Tibial nerve (tissue), 4 donors: ENCODE data around the gene NAA25. TPM values are rescaled to one million over a fixed set of nuclear protein-coding genes. Genes with fewer than 3 reads are reported as not detected.

ENCODE experiments used
- DNase-seq, 2 donors: peaks; one replicate each; pipeline ENCODE4 v3.0.0-alpha.2; 2019; ENCODE audit warnings: low spot score in 2 of 2
- H3K27ac ChIP-seq, 4 donors: fragments of 200-600 bp; sonication (generic) in 3 of 4; one replicate each; pipeline ENCODE4 v1.5.1; 2017 to 2019; ENCODE audit warnings: mild to moderate bottlenecking in 1 of 4
- H3K27me3 ChIP-seq, 2 donors: fragments of 200-600 bp; sonication (generic) in 1 of 2; one replicate each; pipeline versions ENCODE4 v1.5.1 to v1.6.0; 2017 to 2019
- H3K36me3 ChIP-seq, 3 donors: fragments of 200-600 bp; sonication (generic); one replicate each; pipeline ENCODE4 v1.5.1; 2018 to 2019
- H3K4me1 ChIP-seq, 4 donors: fragments of 200-600 bp; sonication (generic) in 3 of 4; one replicate each; pipeline ENCODE4 v1.5.1; 2017 to 2019
- H3K4me3 ChIP-seq, 4 donors: fragments of 200-600 bp; sonication (generic) in 3 of 4; one replicate each; pipeline ENCODE4 v1.5.1; 2017 to 2019; ENCODE audit warnings: mild to moderate bottlenecking in 1 of 4, moderate library complexity in 1 of 4
- H3K9me3 ChIP-seq, 4 donors: fragments of 200-600 bp; sonication (generic) in 3 of 4; one replicate each; pipeline ENCODE4 v1.5.1; 2017 to 2019
- EP300 ChIP-seq, 2 donors: sonication (generic); formaldehyde crosslinking; IDR thresholded peaks; one replicate each; pipeline ENCODE4 v1.6.1; 2017; ENCODE audit warnings: antibody characterized with exemption in 2 of 2, mild to moderate bottlenecking in 1 of 2
- POLR2A ChIP-seq, 2 donors: fragments of 450-650 bp; IDR thresholded peaks; one replicate each; pipeline ENCODE4 v1.6.1; 2017; ENCODE audit warnings: antibody characterized with exemption in 2 of 2, mild to moderate bottlenecking in 2 of 2, moderate library complexity in 2 of 2
- WGBS, 2 donors: methylation state at CpG; one replicate each; pipeline ENCODE4 v1.1.5; 2018; 5-methylcytosine and 5-hydroxymethylcytosine counted together
- small RNA-seq: library from RNA; depleted of rRNA; stranded (forward); fragments of <200 nt; gene quantifications from one replicate; pipeline ENCODE3, GENCODE V24; 2016
- total RNA-seq, 4 donors: library from RNA; depleted of rRNA; stranded (reverse); fragments of >200 nt; gene quantifications; one replicate each; pipeline ENCODE4 v1.1.0, GENCODE V29; 2016
- TF ChIP-seq, protein P1 (sequence below), 5 experiments: fragments of 200-600 bp in 3 of 5; fragments of 450-650 bp in 2 of 5; sonication (generic) in 3 of 5; IDR thresholded peaks; one replicate each; pipeline ENCODE4 v1.5.1; 2016 to 2019; ENCODE audit warnings: antibody characterized with exemption in 5 of 5, mild to moderate bottlenecking in 3 of 5, moderate library complexity in 2 of 5

The NAA25 gene
- total RNA-seq, 4 donors from 2014 or later, result 22.7 to 40.4 (median 34.2) TPM

DNA sequence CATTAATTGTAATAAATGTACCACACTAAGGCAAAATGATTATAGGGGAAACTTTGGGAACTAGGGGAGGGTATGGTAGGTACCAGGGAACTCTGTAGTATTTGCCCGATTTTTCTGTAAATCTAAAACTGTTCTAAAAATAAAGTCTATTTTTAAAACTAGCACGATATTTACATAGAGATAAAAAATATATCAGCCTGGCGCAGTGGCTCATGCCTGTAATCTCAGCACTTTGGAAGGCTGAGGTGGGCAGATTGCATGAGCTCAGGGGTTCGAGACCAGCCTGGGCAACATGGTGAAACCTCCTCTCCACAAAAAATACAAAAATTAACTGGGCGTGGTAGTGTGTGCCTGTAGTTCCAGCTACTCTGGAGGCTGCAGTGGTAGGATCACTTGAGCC is 128.0 kb downstream of the NAA25 start:
- TF ChIP-seq POLR2A (IDR thresholded peaks at IDR 0.05) (no peak), EP300 (IDR thresholded peaks at IDR 0.05) (no peak)
- TF ChIP-seq, protein P1, sequence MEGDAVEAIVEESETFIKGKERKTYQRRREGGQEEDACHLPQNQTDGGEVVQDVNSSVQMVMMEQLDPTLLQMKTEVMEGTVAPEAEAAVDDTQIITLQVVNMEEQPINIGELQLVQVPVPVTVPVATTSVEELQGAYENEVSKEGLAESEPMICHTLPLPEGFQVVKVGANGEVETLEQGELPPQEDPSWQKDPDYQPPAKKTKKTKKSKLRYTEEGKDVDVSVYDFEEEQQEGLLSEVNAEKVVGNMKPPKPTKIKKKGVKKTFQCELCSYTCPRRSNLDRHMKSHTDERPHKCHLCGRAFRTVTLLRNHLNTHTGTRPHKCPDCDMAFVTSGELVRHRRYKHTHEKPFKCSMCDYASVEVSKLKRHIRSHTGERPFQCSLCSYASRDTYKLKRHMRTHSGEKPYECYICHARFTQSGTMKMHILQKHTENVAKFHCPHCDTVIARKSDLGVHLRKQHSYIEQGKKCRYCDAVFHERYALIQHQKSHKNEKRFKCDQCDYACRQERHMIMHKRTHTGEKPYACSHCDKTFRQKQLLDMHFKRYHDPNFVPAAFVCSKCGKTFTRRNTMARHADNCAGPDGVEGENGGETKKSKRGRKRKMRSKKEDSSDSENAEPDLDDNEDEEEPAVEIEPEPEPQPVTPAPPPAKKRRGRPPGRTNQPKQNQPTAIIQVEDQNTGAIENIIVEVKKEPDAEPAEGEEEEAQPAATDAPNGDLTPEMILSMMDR (IDR thresholded peaks at IDR 0.05), result no peak
- DNase-seq, result no peak
- 91 to 95% methylated on average over 5 of the region's 5 CpGs for WGBS, 2 donors
- no peak overlapping the region for H3K27ac ChIP-seq
- no peaks in the 10 kb centered on the region for H3K4me1 ChIP-seq
- H3K9me3 ChIP-seq, result no peaks in the 10 kb centered on the region
- H3K36me3 ChIP-seq, result peaks cover 0 to 18% (median 0%) of the 10 kb centered on the region in 3 donors
- H3K4me3 ChIP-seq, result no peak overlapping the region
- no peaks in the 10 kb centered on the region for H3K27me3 ChIP-seq

- DNase-seq, result no peak
Observed at GRCh38 chr12:111978545-111978944, 130.0 kb downstream of the NAA25 start.

GRCh38 chr12:111976860-111977259 is 131.7 kb downstream of the NAA25 start:
- Histone ChIP-seq H3K4me1 (no peaks in the 10 kb centered on the region), H3K9me3 (no peaks in the 10 kb centered on the region), H3K36me3 (peaks cover 0 to 23% (median 0%) of the 10 kb centered on the region in 3 donors), H3K27me3 (no peaks in the 10 kb centered on the region), H3K4me3 (no peak overlapping the region), H3K27ac (no peak overlapping the region)
- TF ChIP-seq, protein P1 (IDR thresholded peaks at IDR 0.05), result no peak
- no peak for TF ChIP-seq POLR2A (IDR thresholded peaks at IDR 0.05)
- no peak for TF ChIP-seq EP300 (IDR thresholded peaks at IDR 0.05)
- DNase-seq, result no peak

More at GRCh38 chr12:111978545-111978944, 130.0 kb downstream of the NAA25 start:
- no peaks in the 10 kb centered on the region for H3K27me3 ChIP-seq
- H3K27ac ChIP-seq, result no peak overlapping the region
- no peaks in the 10 kb centered on the region for H3K9me3 ChIP-seq
- no peak overlapping the region for H3K4me3 ChIP-seq
- no peaks in the 10 kb centered on the region for H3K4me1 ChIP-seq
- H3K36me3 ChIP-seq, result peaks cover 0 to 17% (median 0%) of the 10 kb centered on the region in 3 donors
- TF ChIP-seq POLR2A (IDR thresholded peaks at IDR 0.05) (no peak), EP300 (IDR thresholded peaks at IDR 0.05) (no peak)
- TF ChIP-seq, protein P1 (IDR thresholded peaks at IDR 0.05), result no peak

Small RNAs within 50 kb of the gene (small RNA-seq; reads per million reads assigned to genes)
- 0.28 reads per million for gene AC004024.1
- gene MIR3657, result not detected
- gene RF00019, result not detected

Other genes with a start within 250 kb of the NAA25 start
- gene TMEM116, start 95.6 kb downstream of the NAA25 start, total RNA-seq, result 10 to 100 TPM in 3 of 4 donors, 1 to 10 TPM in 1; 6.9 to 18.1 (median 14.4) TPM
- 10 to 100 TPM; 12.9 to 36.5 (median 29.7) TPM for gene ERP29, start 95.4 kb downstream of the NAA25 start, total RNA-seq
- 10 to 100 TPM; 24.7 to 32.9 (median 27.4) TPM for gene TRAFD1, start 16.8 kb upstream of the NAA25 start, total RNA-seq